ENCODE results near the gene MTERF4.

MTERF4 gene

GRCh38 chr2:241091201-241091600, 10.9 kb downstream of the MTERF4 start:
- no peak overlapping the region for H3K4me3 ChIP-seq (ENCODE audit: low read depth, low read length)

GRCh38 chr2:241088791-241089732, 13.0 kb downstream of the MTERF4 start:
- H3K4me3 ChIP-seq (ENCODE audit: low read depth, low read length), result no peak overlapping the region

- H3K4me3 ChIP-seq (ENCODE audit: low read depth, low read length), result no peak overlapping the region
Measured at GRCh38 chr2:241088376-241088775, 13.7 kb downstream of the MTERF4 start.

- no peak overlapping the region for H3K4me3 ChIP-seq (ENCODE audit: low read depth, low read length)
Measured at GRCh38 chr2:241087420-241088268, 14.4 kb downstream of the MTERF4 start.

- H3K4me3 ChIP-seq (ENCODE audit: low read depth, low read length), result no peak overlapping the region
Measured at GRCh38 chr2:241084856-241085444, 17.1 kb downstream of the MTERF4 start.

GRCh38 chr2:241083091-241083415, 19.0 kb downstream of the MTERF4 start:
- H3K4me3 ChIP-seq (ENCODE audit: low read depth, low read length), result no peak overlapping the region

- H3K4me3 ChIP-seq (ENCODE audit: low read depth, low read length), result no peak overlapping the region
Measured at GRCh38 chr2:241082341-241083090, 19.6 kb downstream of the MTERF4 start.

- H3K4me3 ChIP-seq (ENCODE audit: low read depth, low read length), result no peak overlapping the region
Measured at GRCh38 chr2:241081643-241082340, 20.3 kb downstream of the MTERF4 start.

- no peak overlapping the region for H3K4me3 ChIP-seq (ENCODE audit: low read depth, low read length)
Measured at GRCh38 chr2:241081190-241081642, 20.9 kb downstream of the MTERF4 start.

GRCh38 chr2:241080405-241081189, 21.5 kb downstream of the MTERF4 start:
- H3K4me3 ChIP-seq (ENCODE audit: low read depth, low read length), result no peak overlapping the region

GRCh38 chr2:241074901-241075540, 27.1 kb downstream of the MTERF4 start:
- no peak overlapping the region for H3K4me3 ChIP-seq (ENCODE audit: low read depth, low read length)

GRCh38 chr2:241074065-241074818, 27.8 kb downstream of the MTERF4 start:
- H3K4me3 ChIP-seq (ENCODE audit: low read depth, low read length), result no peak overlapping the region

GRCh38 chr2:241073166-241074064, 28.7 kb downstream of the MTERF4 start:
- no peak overlapping the region for H3K4me3 ChIP-seq (ENCODE audit: low read depth, low read length)

- H3K4me3 ChIP-seq (ENCODE audit: low read depth, low read length), result no peak overlapping the region
Measured at GRCh38 chr2:241072553-241073165, 29.4 kb downstream of the MTERF4 start.

GRCh38 chr2:241072151-241072550, 29.9 kb downstream of the MTERF4 start:
- H3K4me3 ChIP-seq (ENCODE audit: low read depth, low read length), result no peak overlapping the region

GRCh38 chr2:241071677-241072111, 30.4 kb downstream of the MTERF4 start:
- H3K4me3 ChIP-seq (ENCODE audit: low read depth, low read length), result no peak overlapping the region
